Smooth muscle cell (in vitro differentiated cells): Measurements from ENCODE around the gene C10orf90. TPM values are rescaled to one million over a fixed set of nuclear protein-coding genes. Genes with fewer than 3 reads are reported as not detected.

ENCODE experiments used
- DNase-seq: peaks from one replicate; lab custom pipeline; 2025; ENCODE audit not compliant: unreplicated experiment; lab: John Stamatoyannopoulos, UW
- H2AFZ ChIP-seq: fragments of 200-600 bp; sonication (generic); 2 replicates; pipeline ENCODE4 v1.6.0; 2016; ENCODE audit warnings: antibody characterized with exemption, low read depth, mild to moderate bottlenecking
- H3F3A ChIP-seq: fragments of 200-600 bp; sonication (generic); 2 replicates; pipeline ENCODE4 v1.6.0; 2017; ENCODE audit warnings: antibody characterized with exemption, low read depth
- H3K27ac ChIP-seq: fragments of 200-600 bp; sonication (generic); 2 replicates; pipeline ENCODE4 v1.5.1; 2016; ENCODE audit warnings: low read depth, mild to moderate bottlenecking
- H3K27me3 ChIP-seq: fragments of 200-600 bp; sonication (generic); 2 replicates; pipeline ENCODE4 v1.6.1; 2016; ENCODE audit warnings: low read depth, mild to moderate bottlenecking
- H3K36me3 ChIP-seq: fragments of 200-600 bp; sonication (generic); 2 replicates; pipeline ENCODE4 v1.5.1; 2016; ENCODE audit warnings: low read depth
- H3K4me1 ChIP-seq: fragments of 200-600 bp; sonication (generic); 2 replicates; pipeline ENCODE4 v1.5.1; 2016; ENCODE audit warnings: low read depth
- H3K4me2 ChIP-seq: fragments of 200-600 bp; sonication (generic); 2 replicates; pipeline ENCODE4 v1.6.0; 2016; ENCODE audit warnings: mild to moderate bottlenecking
- H3K4me3 ChIP-seq: fragments of 200-600 bp; sonication (generic); 2 replicates; pipeline ENCODE4 v1.5.1; 2016; ENCODE audit warnings: mild to moderate bottlenecking
- H3K79me2 ChIP-seq: fragments of 200-600 bp; sonication (generic); 2 replicates; pipeline ENCODE4 v1.6.0; 2016; ENCODE audit warnings: low read depth, mild to moderate bottlenecking
- H3K9ac ChIP-seq: fragments of 200-600 bp; sonication (generic); 2 replicates; pipeline ENCODE4 v1.6.0; 2016; ENCODE audit warnings: low read depth
- H3K9me3 ChIP-seq: fragments of 200-600 bp; sonication (generic); replicated peaks from 2 replicates; pipeline ENCODE4 v1.5.1; 2016; ENCODE audit warnings: low read depth
- H4K20me1 ChIP-seq: fragments of 200-600 bp; sonication (generic); 2 replicates; pipeline ENCODE4 v1.6.0; 2016; ENCODE audit warnings: low read depth
- CTCF ChIP-seq: fragments of 200-600 bp; sonication (generic); IDR thresholded peaks from 2 replicates; pipeline ENCODE4 v1.5.1; 2017; ENCODE audit warnings: borderline replicate concordance, mild to moderate bottlenecking, antibody characterized with exemption; ENCODE audit not compliant: insufficient read depth, poor library complexity, severe bottlenecking
- WGBS: methylation state at CpG from one replicate; pipeline ENCODE4 v1.1.7; 2016; ENCODE audit warnings: low lambda C conversion rate; 5-methylcytosine and 5-hydroxymethylcytosine counted together
- polyA plus RNA-seq: library from polyadenylated mRNA; unstranded; fragments of >200 nt; fragmentation: Nextera tagmentation; extraction: Ambion mirVana; gene quantifications from 2 replicates; pipeline ENCODE4 v1.2.1, GENCODE V29; 2016
- total RNA-seq: library from RNA; depleted of rRNA; stranded (reverse); fragments of >200 nt; gene quantifications from 2 replicates; pipeline ENCODE4 v1.2.3, GENCODE V29; 2014

C10orf90 gene
- total and polyA plus RNA-seq, 2 experiments from 2014 or later, result 0.10 to 1.8 TPM

GRCh38 chr10:126511917-126512479, 158.5 kb downstream of the C10orf90 start:
- Histone ChIP-seq H3K9ac (no peak overlapping the region), H3K27me3 (no peaks in the 10 kb centered on the region), H3K36me3 (no peaks in the 10 kb centered on the region), H3K9me3 (no peaks in the 10 kb centered on the region), H4K20me1 (no peaks in the 10 kb centered on the region), H3K27ac (no peak overlapping the region), H3K4me3 (no peak overlapping the region), H3K4me1 (no peaks in the 10 kb centered on the region), H3K79me2 (no peaks in the 10 kb centered on the region), H3F3A (no peaks in the 10 kb centered on the region), H2AFZ (no peak overlapping the region), H3K4me2 (no peak overlapping the region)
- no peak for TF ChIP-seq CTCF
- WGBS, result 75% methylated on average over 8 of the region's 8 CpGs
- DNase-seq, result no peak

GRCh38 chr10:126509182-126509581, 161.3 kb downstream of the C10orf90 start:
- no peak overlapping the region for H3K27ac ChIP-seq
- H3K27me3 ChIP-seq, result no peaks in the 10 kb centered on the region
- H3K9me3 ChIP-seq, result no peaks in the 10 kb centered on the region

GRCh38 chr10:126508535-126509040, 161.9 kb downstream of the C10orf90 start:
- no peak overlapping the region for H3K4me2 ChIP-seq
- 79% methylated on average over 9 of the region's 9 CpGs for WGBS
- H3K9me3 ChIP-seq, result no peaks in the 10 kb centered on the region
- H3K4me1 ChIP-seq, result no peaks in the 10 kb centered on the region
- no peak overlapping the region for H3K4me3 ChIP-seq
- H4K20me1 ChIP-seq, result no peaks in the 10 kb centered on the region
- no peaks in the 10 kb centered on the region for H3K79me2 ChIP-seq
- no peaks in the 10 kb centered on the region for H3K36me3 ChIP-seq
- TF ChIP-seq CTCF, result no peak
- no peaks in the 10 kb centered on the region for H3K27me3 ChIP-seq
- no peak overlapping the region for H2AFZ ChIP-seq
- H3F3A ChIP-seq, result no peaks in the 10 kb centered on the region
- no peak overlapping the region for H3K27ac ChIP-seq
- no peak for DNase-seq
- H3K9ac ChIP-seq, result no peak overlapping the region

More at GRCh38 chr10:126509182-126509581, 161.3 kb downstream of the C10orf90 start:
- H2AFZ ChIP-seq, result no peak overlapping the region
- WGBS, result 85% methylated on average over 2 of the region's 2 CpGs
- H3K4me3 ChIP-seq, result no peak overlapping the region
- H4K20me1 ChIP-seq, result no peaks in the 10 kb centered on the region
- no peak overlapping the region for H3K4me2 ChIP-seq
- H3K4me1 ChIP-seq, result no peaks in the 10 kb centered on the region
- no peaks in the 10 kb centered on the region for H3F3A ChIP-seq
- no peaks in the 10 kb centered on the region for H3K36me3 ChIP-seq
- no peaks in the 10 kb centered on the region for H3K79me2 ChIP-seq
- no peak overlapping the region for H3K9ac ChIP-seq
- no peak for DNase-seq
- TF ChIP-seq CTCF, result no peak

GRCh38 chr10:126504761-126505112, 165.8 kb downstream of the C10orf90 start:
- Histone ChIP-seq H2AFZ (no peak overlapping the region), H3K4me2 (no peak overlapping the region), H3K27ac (no peak overlapping the region), H3K27me3 (no peaks in the 10 kb centered on the region), H3K4me1 (no peaks in the 10 kb centered on the region), H3K4me3 (no peak overlapping the region), H3K36me3 (no peaks in the 10 kb centered on the region), H3F3A (no peaks in the 10 kb centered on the region), H4K20me1 (no peaks in the 10 kb centered on the region), H3K79me2 (no peaks in the 10 kb centered on the region), H3K9ac (no peak overlapping the region), H3K9me3 (no peaks in the 10 kb centered on the region)
- no peak for TF ChIP-seq CTCF
- 94% methylated on average over 16 of the region's 16 CpGs for WGBS
- DNase-seq, result no peak
